ENCODE data around the gene FBXL22. TPM values are rescaled to one million over a fixed set of nuclear protein-coding genes. Genes with fewer than 3 reads are reported as not detected.
"Not testable (repeated sequence)": the region's sequence is repeated elsewhere in the genome, so short reads cannot be mapped to it uniquely, and the experiment has no call there.

The FBXL22 gene
- total RNA-seq, 3 donors from 2014 or later (not counting 1 experiment from before 2014, with no cell fraction given) = 0.33 to 2.3 (median 0.65) TPM

- peak overlapping the region; percentile 90 for H3K27ac Mint-ChIP-seq
- peak; percentile 59 to 87 for DNase-seq
- Histone ChIP-seq H3K27ac (ENCODE audit: low read length) (peak overlapping the region; percentile 59), H3K27me3 (ENCODE audit: control insufficient read depth, insufficient read depth, low read length) (no peaks in the 10 kb centered on the region), H3K9me3 (ENCODE audit: control insufficient read depth, insufficient read depth, low read length) (no peaks in the 10 kb centered on the region), H3K36me3 (ENCODE audit: control insufficient read depth, insufficient read depth, low read length) (peaks cover 42% of the 10 kb centered on the region), H3K4me1 (ENCODE audit: control insufficient read depth, insufficient read depth, low read length) (peaks cover 22% of the 10 kb centered on the region), H3K4me3 (ENCODE audit: low read length) (no peak overlapping the region)
- H3K4me1 Mint-ChIP-seq = peaks cover 27% of the 10 kb centered on the region in 2 donors
- TF ChIP-seq, protein P1, sequence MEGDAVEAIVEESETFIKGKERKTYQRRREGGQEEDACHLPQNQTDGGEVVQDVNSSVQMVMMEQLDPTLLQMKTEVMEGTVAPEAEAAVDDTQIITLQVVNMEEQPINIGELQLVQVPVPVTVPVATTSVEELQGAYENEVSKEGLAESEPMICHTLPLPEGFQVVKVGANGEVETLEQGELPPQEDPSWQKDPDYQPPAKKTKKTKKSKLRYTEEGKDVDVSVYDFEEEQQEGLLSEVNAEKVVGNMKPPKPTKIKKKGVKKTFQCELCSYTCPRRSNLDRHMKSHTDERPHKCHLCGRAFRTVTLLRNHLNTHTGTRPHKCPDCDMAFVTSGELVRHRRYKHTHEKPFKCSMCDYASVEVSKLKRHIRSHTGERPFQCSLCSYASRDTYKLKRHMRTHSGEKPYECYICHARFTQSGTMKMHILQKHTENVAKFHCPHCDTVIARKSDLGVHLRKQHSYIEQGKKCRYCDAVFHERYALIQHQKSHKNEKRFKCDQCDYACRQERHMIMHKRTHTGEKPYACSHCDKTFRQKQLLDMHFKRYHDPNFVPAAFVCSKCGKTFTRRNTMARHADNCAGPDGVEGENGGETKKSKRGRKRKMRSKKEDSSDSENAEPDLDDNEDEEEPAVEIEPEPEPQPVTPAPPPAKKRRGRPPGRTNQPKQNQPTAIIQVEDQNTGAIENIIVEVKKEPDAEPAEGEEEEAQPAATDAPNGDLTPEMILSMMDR (IDR thresholded peaks at IDR 0.05) = peak; percentile 80
- no peaks in the 10 kb centered on the region for H3K27me3 Mint-ChIP-seq (ENCODE audit: low read depth in 2 of 2)
- peak; percentile 91 to 96 (median 91) for ATAC-seq
- H3K4me3 Mint-ChIP-seq = peak overlapping the region; percentile 18
- H3K36me3 Mint-ChIP-seq = peaks cover 15% of the 10 kb centered on the region
- 2% methylated on average over 6 of the region's 6 CpGs for WGBS (ENCODE audit: insufficient coverage)
- intact Hi-C loops (cut with micrococcal nuclease) = loop anchor here (1.0 kb wide), 1 partner anchor 457 kb away; no protein-coding TSS in a partner anchor
- H3K9me3 Mint-ChIP-seq = no peaks in the 10 kb centered on the region
Measured at GRCh38 chr15:63610209-63610841, 13.1 kb downstream of the FBXL22 start.

GRCh38 chr15:63611177-63611576 is 14.0 kb downstream of the FBXL22 start:
- H3K4me3 ChIP-seq (ENCODE audit: low read length) = no peak overlapping the region
- DNase-seq (no peak), ATAC-seq (no peak)
- Mint-ChIP-seq H3K4me3 (no peak overlapping the region), H3K36me3 (peaks cover 15% of the 10 kb centered on the region), H3K27me3 (ENCODE audit: low read depth in 2 of 2) (no peaks in the 10 kb centered on the region), H3K27ac (peak overlapping the region; percentile 90), H3K4me1 (peaks cover 18% of the 10 kb centered on the region in 2 donors), H3K9me3 (no peaks in the 10 kb centered on the region)
- H3K9me3 ChIP-seq (ENCODE audit: control insufficient read depth, insufficient read depth, low read length) = no peaks in the 10 kb centered on the region
- intact Hi-C loops (cut with micrococcal nuclease) = no loop called here
- no peaks in the 10 kb centered on the region for H3K27me3 ChIP-seq (ENCODE audit: control insufficient read depth, insufficient read depth, low read length)
- TF ChIP-seq, protein P1 (IDR thresholded peaks at IDR 0.05) = no peak
- peaks cover 47% of the 10 kb centered on the region for H3K36me3 ChIP-seq (ENCODE audit: control insufficient read depth, insufficient read depth, low read length)
- 71% methylated on average over 3 of the region's 3 CpGs for WGBS (ENCODE audit: insufficient coverage)
- H3K27ac ChIP-seq (ENCODE audit: low read length) = peak overlapping the region; percentile 59
- H3K4me1 ChIP-seq (ENCODE audit: control insufficient read depth, insufficient read depth, low read length) = peaks cover 13% of the 10 kb centered on the region

DNA sequence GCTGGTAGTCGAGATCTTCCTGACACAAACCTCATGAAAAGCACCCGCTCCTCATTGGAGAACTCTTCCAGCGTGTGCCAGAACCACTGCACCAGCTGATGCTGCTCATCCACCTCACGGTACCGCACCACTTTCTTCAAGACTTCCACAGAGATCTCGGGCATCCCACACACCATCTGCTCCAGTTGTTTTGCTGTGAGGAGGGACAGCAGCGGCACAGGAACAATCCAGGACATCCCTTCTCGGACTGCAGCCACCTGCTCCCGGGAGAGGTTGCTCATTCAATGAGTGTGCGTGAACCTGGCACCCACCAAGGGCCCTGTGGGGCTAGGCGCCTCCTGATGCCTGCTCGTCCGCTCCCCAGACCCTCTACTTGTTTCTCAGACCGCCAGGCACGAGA is 15.1 kb downstream of the FBXL22 start:
- Mint-ChIP-seq H3K27me3 (ENCODE audit: low read depth in 2 of 2) (no peaks in the 10 kb centered on the region), H3K9me3 (no peaks in the 10 kb centered on the region), H3K4me1 (peaks cover 14 to 15% of the 10 kb centered on the region in 2 donors), H3K27ac (peak overlapping the region in 1 of 2 donors; percentile 90), H3K36me3 (peaks cover 15% of the 10 kb centered on the region), H3K4me3 (no peak overlapping the region)
- no peak for DNase-seq
- peaks cover 50% of the 10 kb centered on the region for H3K36me3 ChIP-seq (ENCODE audit: control insufficient read depth, insufficient read depth, low read length)
- TF ChIP-seq, protein P1 (IDR thresholded peaks at IDR 0.05) = no peak
- H3K4me3 ChIP-seq (ENCODE audit: low read length) = no peak overlapping the region
- H3K27ac ChIP-seq (ENCODE audit: low read length) = no peak overlapping the region
- peaks cover 10% of the 10 kb centered on the region for H3K4me1 ChIP-seq (ENCODE audit: control insufficient read depth, insufficient read depth, low read length)
- no peaks in the 10 kb centered on the region for H3K27me3 ChIP-seq (ENCODE audit: control insufficient read depth, insufficient read depth, low read length)
- 99% methylated on average over 15 of the region's 15 CpGs for WGBS (ENCODE audit: insufficient coverage)
- intact Hi-C loops (cut with micrococcal nuclease) = no loop called here
- no peaks in the 10 kb centered on the region for H3K9me3 ChIP-seq (ENCODE audit: control insufficient read depth, insufficient read depth, low read length)
- ATAC-seq = no peak

DNA sequence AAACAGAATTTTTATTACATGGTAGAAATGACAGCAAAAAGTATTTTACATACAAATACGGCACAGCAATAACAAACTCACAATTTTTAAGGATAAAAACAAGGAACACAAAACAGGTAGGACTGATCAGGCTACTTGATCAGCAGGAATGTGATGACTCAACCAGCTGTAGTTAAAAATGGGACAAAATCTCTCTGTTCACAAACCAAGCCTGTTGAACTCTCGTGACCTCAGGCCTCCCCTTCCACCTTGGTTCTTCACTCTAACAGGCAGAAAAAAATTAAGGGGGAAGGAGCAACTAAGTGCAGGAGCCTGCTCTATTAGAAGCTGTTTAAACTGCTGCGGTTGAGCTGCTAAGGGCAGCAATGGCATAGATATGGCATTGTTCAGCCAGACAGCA is 18.7 kb downstream of the FBXL22 start:
- Mint-ChIP-seq H3K27ac (no peak overlapping the region), H3K9me3 (no peaks in the 10 kb centered on the region), H3K4me3 (no peak overlapping the region), H3K27me3 (ENCODE audit: low read depth in 2 of 2) (no peaks in the 10 kb centered on the region), H3K36me3 (peaks cover 7% of the 10 kb centered on the region), H3K4me1 (peaks cover 2 to 4% of the 10 kb centered on the region in 2 donors)
- Histone ChIP-seq H3K27ac (ENCODE audit: low read length) (no peak overlapping the region), H3K4me1 (ENCODE audit: control insufficient read depth, insufficient read depth, low read length) (no peaks in the 10 kb centered on the region), H3K9me3 (ENCODE audit: control insufficient read depth, insufficient read depth, low read length) (no peaks in the 10 kb centered on the region), H3K27me3 (ENCODE audit: control insufficient read depth, insufficient read depth, low read length) (no peaks in the 10 kb centered on the region), H3K36me3 (ENCODE audit: control insufficient read depth, insufficient read depth, low read length) (peaks cover 31% of the 10 kb centered on the region), H3K4me3 (ENCODE audit: low read length) (no peak overlapping the region)
- ATAC-seq = no peak
- TF ChIP-seq, protein P1 (IDR thresholded peaks at IDR 0.05) = no peak
- intact Hi-C loops (cut with micrococcal nuclease) = no loop called here
- DNase-seq = no peak
- 87% methylated on average over 3 of the region's 3 CpGs for WGBS (ENCODE audit: insufficient coverage)

DNA sequence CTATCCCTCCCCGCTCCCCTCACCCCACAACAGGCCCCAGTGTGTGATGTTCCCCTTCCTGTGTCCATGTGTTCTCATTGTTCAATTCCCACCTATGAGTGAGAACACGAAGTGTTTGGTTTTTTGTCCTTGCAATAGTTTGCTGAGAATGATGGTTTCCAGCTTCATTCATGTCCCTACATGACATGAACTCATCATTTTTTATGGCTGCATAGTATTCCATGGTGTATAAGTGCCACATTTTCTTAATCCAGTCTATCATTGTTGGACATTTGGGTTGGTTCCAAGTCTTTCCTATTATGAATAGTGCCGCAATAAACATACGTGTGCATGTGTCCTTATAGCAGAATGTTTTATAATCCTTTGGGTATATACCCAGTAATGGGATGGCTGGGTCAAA is 20.0 kb downstream of the FBXL22 start:
- H3K27me3 Mint-ChIP-seq (ENCODE audit: low read depth in 2 of 2); intact Hi-C loops (cut with micrococcal nuclease); DNase-seq; H3K4me3 ChIP-seq (ENCODE audit: low read length); H3K27me3 ChIP-seq (ENCODE audit: control insufficient read depth, insufficient read depth, low read length); ATAC-seq; H3K4me1 Mint-ChIP-seq; H3K4me3 Mint-ChIP-seq; H3K4me1 ChIP-seq (ENCODE audit: control insufficient read depth, insufficient read depth, low read length); H3K9me3 Mint-ChIP-seq; H3K27ac ChIP-seq (ENCODE audit: low read length); H3K27ac Mint-ChIP-seq; H3K9me3 ChIP-seq (ENCODE audit: control insufficient read depth, insufficient read depth, low read length): not testable (repeated sequence)
- H3K36me3 Mint-ChIP-seq = peaks cover 17% of the 10 kb centered on the region
- H3K36me3 ChIP-seq (ENCODE audit: control insufficient read depth, insufficient read depth, low read length) = peaks cover 30% of the 10 kb centered on the region
- 100% methylated on average over 2 of the region's 4 CpGs for WGBS (ENCODE audit: insufficient coverage)
